Left ventricle myocardium inferior (tissue), 1 donor: ENCODE data around the gene PDZD2. TPM values are rescaled to one million over a fixed set of nuclear protein-coding genes. Genes with fewer than 3 reads are reported as not detected.

Experiments used
- DNase-seq: peaks from one replicate; pipeline ENCODE4 v3.0.0-alpha.2; 2020
- H3K27ac ChIP-seq: fragments of 200-600 bp; replicated peaks from 2 replicates; pipeline ENCODE4 v1.8.0; 2021
- H3K27me3 ChIP-seq: fragments of 200-600 bp; 2 replicates; pipeline ENCODE4 v1.8.0; 2021; ENCODE audit warnings: low read depth
- H3K36me3 ChIP-seq: fragments of 200-600 bp; 2 replicates; pipeline ENCODE4 v1.8.0; 2021
- H3K4me1 ChIP-seq: fragments of 200-600 bp; 2 replicates; pipeline ENCODE4 v1.8.0; 2021
- H3K4me3 ChIP-seq: fragments of 200-600 bp; 2 replicates; pipeline ENCODE4 v1.8.0; 2021; ENCODE audit warnings: mild to moderate bottlenecking, moderate library complexity
- H3K9me3 ChIP-seq: fragments of 200-600 bp; replicated peaks from 2 replicates; pipeline ENCODE4 v1.8.0; 2021
- intact Hi-C: fragments of 100-400 bp; cut with micrococcal nuclease; formaldehyde crosslinking; loops from one replicate; pipeline ENCODE4 v1.11.0; 2022
- total RNA-seq: library from RNA; stranded (reverse); fragmentation: NEBNext Ultra II Directional; extraction: Animal tissue kit (Norgen Biotek cat#: 25700); gene quantifications from one replicate; pipeline ENCODE4 v1.2.1, GENCODE V29; 2021
- TF ChIP-seq, protein P1 (sequence below): fragments of 200-600 bp; IDR thresholded peaks from 2 replicates; pipeline ENCODE4 v1.8.0; 2021; ENCODE audit warnings: antibody characterized with exemption, mild to moderate bottlenecking, borderline replicate concordance
- donor health status: DM: no; HTN: yes; CAD: no; lungs with severe emphysema.

PDZD2 gene
- total RNA-seq, 1 donor from 2014 or later, result 120 TPM

DNA sequence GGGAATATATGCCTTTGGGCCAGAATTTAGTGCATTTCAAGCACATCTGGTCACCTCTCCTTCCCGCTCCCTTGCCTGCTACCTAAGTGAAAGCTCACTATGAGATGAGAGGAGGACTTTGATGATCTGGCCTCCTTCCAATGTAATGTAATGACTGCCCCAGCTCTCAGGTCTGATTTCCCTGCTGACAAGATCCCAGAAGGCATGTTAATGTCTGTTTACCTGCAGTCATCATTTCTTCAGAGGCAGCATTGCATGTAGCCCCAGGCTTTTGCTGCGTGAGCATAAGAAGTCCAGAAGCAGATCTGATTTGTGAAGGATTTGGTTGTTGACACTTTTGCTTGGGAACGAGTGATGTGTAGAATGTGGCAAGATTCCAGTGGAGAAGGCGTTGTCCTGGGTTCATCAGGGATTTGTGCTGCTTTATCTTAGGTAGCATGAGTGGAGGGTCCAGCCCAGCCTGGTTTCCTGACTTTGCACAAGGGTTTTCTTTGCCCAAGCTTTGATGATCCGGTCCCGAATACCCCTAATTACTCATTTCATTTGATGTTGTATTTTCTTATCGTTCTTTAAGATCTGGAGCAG lies 342.5 kb downstream of the PDZD2 start:
- no peaks in the 10 kb centered on the region for H3K9me3 ChIP-seq
- H3K36me3 ChIP-seq, result no peaks in the 10 kb centered on the region
- DNase-seq, result no peak
- no peak overlapping the region for H3K27ac ChIP-seq
- peaks cover 43% of the 10 kb centered on the region for H3K4me1 ChIP-seq
- H3K4me3 ChIP-seq, result no peak overlapping the region
- intact Hi-C loops, result no loop called here
- TF ChIP-seq, protein P1, sequence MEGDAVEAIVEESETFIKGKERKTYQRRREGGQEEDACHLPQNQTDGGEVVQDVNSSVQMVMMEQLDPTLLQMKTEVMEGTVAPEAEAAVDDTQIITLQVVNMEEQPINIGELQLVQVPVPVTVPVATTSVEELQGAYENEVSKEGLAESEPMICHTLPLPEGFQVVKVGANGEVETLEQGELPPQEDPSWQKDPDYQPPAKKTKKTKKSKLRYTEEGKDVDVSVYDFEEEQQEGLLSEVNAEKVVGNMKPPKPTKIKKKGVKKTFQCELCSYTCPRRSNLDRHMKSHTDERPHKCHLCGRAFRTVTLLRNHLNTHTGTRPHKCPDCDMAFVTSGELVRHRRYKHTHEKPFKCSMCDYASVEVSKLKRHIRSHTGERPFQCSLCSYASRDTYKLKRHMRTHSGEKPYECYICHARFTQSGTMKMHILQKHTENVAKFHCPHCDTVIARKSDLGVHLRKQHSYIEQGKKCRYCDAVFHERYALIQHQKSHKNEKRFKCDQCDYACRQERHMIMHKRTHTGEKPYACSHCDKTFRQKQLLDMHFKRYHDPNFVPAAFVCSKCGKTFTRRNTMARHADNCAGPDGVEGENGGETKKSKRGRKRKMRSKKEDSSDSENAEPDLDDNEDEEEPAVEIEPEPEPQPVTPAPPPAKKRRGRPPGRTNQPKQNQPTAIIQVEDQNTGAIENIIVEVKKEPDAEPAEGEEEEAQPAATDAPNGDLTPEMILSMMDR, result no peak
- no peaks in the 10 kb centered on the region for H3K27me3 ChIP-seq

DNA sequence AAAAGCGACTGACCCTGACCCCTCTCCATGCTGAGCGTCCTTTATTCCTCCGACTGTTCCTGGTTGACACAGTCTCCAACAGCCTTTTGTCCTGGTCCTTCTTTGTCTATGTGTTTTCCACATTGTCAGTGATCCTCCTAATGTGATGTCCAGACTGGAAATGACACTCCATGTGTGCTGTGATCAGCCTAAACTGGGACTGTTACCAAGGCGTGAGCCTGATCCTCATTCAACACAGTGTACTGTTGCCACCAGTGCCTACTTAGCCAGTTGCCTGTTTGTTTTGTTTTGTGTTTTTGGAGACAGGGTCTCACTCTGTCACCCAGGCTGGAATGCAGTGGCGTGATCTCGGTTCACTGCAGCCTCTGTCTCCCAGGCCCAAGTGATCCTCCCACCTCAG lies 343.1 kb downstream of the PDZD2 start:
- intact Hi-C loops, result no loop called here
- H3K27ac ChIP-seq, result no peak overlapping the region
- peaks cover 43% of the 10 kb centered on the region for H3K4me1 ChIP-seq
- no peak overlapping the region for H3K4me3 ChIP-seq
- DNase-seq, result no peak
- TF ChIP-seq, protein P1, result no peak
- H3K9me3 ChIP-seq, result no peaks in the 10 kb centered on the region
- no peaks in the 10 kb centered on the region for H3K36me3 ChIP-seq
- H3K27me3 ChIP-seq, result no peaks in the 10 kb centered on the region

DNA sequence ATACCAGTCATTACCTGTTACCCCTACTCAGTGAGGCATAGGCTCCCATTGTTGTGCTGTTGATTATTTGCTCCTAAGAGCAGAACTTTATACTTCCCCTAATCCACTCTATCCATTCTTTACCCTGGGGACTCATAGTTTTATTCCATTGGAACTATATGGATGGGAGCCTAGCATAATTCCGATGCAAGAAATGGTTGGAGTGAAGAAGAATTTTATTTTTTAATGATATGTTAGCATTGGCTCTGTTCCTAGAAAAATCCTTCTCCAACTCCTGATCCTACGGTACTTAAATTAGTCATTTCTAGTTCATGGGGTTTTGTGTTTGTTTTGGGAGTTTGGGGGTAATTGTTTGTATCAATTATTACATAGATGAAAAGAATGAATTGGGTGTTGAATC lies 343.7 kb downstream of the PDZD2 start:
- intact Hi-C loops, result no loop called here
- TF ChIP-seq, protein P1, result no peak

DNA sequence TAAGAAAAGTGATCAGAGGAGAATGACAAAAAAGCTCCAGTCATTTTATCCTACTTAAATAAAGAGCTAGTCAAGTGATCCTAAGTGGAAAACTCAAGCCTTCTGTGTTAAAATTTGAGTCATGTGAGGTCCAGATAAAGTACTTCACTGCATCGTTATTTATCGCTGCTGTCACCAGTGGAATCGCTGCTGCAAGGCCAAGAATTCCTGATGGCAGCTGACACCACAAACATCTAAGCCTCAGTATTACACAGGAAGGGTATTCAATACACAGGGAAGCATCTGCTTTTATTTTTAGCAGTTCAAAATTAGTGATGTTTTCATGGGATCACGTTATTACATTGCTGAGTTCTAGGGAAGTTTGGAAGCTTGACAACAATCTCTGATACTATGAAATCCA lies 344.9 kb downstream of the PDZD2 start:
- Histone ChIP-seq H3K27ac (peak overlapping the region; percentile 11), H3K4me3 (no peak overlapping the region), H3K9me3 (no peaks in the 10 kb centered on the region), H3K36me3 (peaks cover 7% of the 10 kb centered on the region), H3K4me1 (peaks cover 54% of the 10 kb centered on the region), H3K27me3 (no peaks in the 10 kb centered on the region)
- no peak for DNase-seq
- TF ChIP-seq, protein P1, result no peak
- intact Hi-C loops, result no loop called here

More for the DNA sequence above, 343.7 kb downstream of the PDZD2 start:
- Histone ChIP-seq H3K27ac (no peak overlapping the region), H3K4me1 (peaks cover 43% of the 10 kb centered on the region), H3K9me3 (no peaks in the 10 kb centered on the region), H3K4me3 (no peak overlapping the region), H3K27me3 (no peaks in the 10 kb centered on the region), H3K36me3 (peaks cover 6% of the 10 kb centered on the region)
- DNase-seq, result no peak

DNA sequence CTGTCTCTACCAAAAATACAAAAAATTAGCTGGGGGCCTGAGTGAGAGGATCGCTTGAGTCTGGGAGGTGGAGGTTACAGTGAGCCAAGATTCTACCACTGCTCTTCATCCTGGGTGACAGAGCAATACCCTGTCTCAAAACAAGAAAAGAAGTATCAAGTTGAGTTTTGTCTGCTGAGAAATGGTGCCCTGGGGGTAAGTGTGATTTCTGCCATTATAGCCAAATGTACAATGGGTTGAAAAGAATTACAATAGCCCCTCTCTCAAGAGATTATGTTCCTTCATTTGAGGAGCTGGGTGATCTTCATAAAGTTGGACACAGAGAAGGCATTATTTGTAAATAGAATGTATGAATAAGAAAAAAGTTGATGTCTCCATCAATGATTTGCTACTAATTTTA lies 345.8 kb downstream of the PDZD2 start:
- Histone ChIP-seq H3K27ac (no peak overlapping the region), H3K36me3 (peaks cover 7% of the 10 kb centered on the region), H3K4me1 (peaks cover 62% of the 10 kb centered on the region), H3K9me3 (no peaks in the 10 kb centered on the region), H3K27me3 (no peaks in the 10 kb centered on the region), H3K4me3 (no peak overlapping the region)
- intact Hi-C loops, result no loop called here
- DNase-seq, result no peak
- TF ChIP-seq, protein P1, result no peak
